Measurements from ENCODE around the gene ANGPT4. TPM values are rescaled to one million over a fixed set of nuclear protein-coding genes. Genes with fewer than 3 reads are reported as not detected.

Gene ANGPT4, protein sequence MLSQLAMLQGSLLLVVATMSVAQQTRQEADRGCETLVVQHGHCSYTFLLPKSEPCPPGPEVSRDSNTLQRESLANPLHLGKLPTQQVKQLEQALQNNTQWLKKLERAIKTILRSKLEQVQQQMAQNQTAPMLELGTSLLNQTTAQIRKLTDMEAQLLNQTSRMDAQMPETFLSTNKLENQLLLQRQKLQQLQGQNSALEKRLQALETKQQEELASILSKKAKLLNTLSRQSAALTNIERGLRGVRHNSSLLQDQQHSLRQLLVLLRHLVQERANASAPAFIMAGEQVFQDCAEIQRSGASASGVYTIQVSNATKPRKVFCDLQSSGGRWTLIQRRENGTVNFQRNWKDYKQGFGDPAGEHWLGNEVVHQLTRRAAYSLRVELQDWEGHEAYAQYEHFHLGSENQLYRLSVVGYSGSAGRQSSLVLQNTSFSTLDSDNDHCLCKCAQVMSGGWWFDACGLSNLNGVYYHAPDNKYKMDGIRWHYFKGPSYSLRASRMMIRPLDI
- total RNA-seq, result under 1 TPM in 1 of 2 donors, not detected in 1; 0.06 TPM

DNA sequence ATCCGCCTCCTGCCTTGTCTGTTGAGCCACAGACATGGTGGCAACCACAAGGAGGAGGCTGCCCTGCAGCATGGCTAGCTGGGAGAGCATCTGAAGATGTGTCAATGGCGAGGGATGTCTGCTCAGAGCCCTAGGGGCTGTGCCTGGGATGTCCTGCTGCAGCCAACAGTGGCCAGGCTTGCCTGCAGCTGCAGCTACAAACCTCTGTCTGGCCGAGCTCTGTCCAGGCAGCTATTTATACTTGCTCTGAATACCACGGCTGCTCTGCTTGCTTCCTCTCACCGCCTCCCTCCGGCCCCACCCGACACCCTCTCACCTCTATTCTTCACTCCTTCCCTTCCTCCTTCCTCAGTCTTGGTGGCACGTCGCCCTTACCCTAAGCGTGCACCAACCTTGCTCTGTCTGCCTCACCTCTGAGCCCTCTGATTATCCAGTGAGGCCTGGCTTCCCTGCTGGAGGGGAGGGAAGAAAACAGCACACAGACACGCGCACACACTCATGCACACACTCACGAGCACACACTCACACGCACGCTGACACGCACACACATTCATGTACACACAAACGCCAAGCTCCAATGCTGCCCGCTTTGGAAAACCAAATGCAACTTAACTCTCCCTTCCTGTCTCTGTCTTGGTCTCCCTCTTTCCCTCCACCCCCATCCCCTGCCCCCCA, at the start of gene ANGPT4:
Gene ANGPT4, minus strand, starts transcription at position 210 of the 675 bp plus-strand sequence. Its CDS starts 120 bp downstream, at position 90.
- ATAC-seq (no peak), DNase-seq (ENCODE audit: low spot score in 2 of 2) (peak in 1 of 2 donors; percentile 18)
- Mint-ChIP-seq H3K36me3 (no peaks in the 10 kb centered on the region), H3K9me3 (no peaks in the 10 kb centered on the region), H3K27ac (no peak within 1 kb of the TSS)

- H3K9me3 Mint-ChIP-seq, result no peaks in the 10 kb centered on the region
- no peak for DNase-seq (ENCODE audit: low spot score in 2 of 2)
- no peak for ATAC-seq
- H3K36me3 Mint-ChIP-seq, result no peaks in the 10 kb centered on the region
- H3K27ac Mint-ChIP-seq, result no peak overlapping the region
These were observed 47.7 kb upstream of the ANGPT4 start for GRCh38 chr20:963795-964194.

GRCh38 chr20:962683-963082, 46.5 kb upstream of the ANGPT4 start:
- H3K36me3 Mint-ChIP-seq, result no peaks in the 10 kb centered on the region
- ATAC-seq, result no peak
- H3K9me3 Mint-ChIP-seq, result no peaks in the 10 kb centered on the region
- DNase-seq (ENCODE audit: low spot score in 2 of 2), result no peak
- H3K27ac Mint-ChIP-seq, result no peak overlapping the region

DNA sequence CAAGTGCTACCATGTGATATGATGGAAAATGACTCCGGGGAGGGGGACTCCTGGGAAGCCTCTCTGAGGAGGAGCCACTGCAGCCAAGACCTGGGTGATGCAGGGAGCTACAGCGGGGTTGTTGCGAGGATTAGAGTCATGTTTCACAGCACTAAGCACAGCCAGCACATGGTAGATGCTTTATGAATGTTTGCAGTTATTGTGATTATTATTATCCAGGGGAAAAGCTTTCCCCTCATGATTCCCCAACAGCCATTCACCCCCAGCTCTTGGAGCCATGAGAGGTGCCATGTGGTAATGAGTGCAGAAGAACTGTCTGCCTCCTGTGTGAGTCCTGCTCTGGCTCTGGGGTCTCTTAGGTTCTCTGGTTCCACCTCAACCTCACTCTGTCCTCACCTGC, 46.1 kb upstream of the ANGPT4 start:
- no peaks in the 10 kb centered on the region for H3K36me3 Mint-ChIP-seq
- ATAC-seq, result no peak
- no peak overlapping the region for H3K27ac Mint-ChIP-seq

DNA sequence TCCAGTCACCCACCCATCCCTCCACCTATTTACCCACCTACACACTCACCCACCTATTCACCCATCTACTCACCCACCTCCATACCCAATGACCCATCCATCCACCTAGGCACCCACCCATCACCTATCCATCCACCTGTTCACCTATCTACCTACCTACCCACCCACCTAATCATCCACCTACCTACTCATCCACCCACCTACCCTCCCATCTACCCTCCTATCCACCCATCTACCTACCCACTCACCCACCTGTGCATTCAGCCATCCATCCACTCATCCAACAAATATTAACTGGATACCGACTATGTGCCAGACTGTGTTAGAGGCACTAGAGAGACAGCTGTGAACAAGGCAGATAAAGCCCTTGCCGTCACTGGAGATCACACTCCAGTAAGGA, 45.6 kb upstream of the ANGPT4 start:
- DNase-seq (ENCODE audit: low spot score in 2 of 2) (no peak), ATAC-seq (no peak)
- Mint-ChIP-seq H3K27ac (no peak overlapping the region), H3K36me3 (no peaks in the 10 kb centered on the region), H3K9me3 (no peaks in the 10 kb centered on the region)

More for the DNA sequence above, 46.1 kb upstream of the ANGPT4 start:
- no peak for DNase-seq (ENCODE audit: low spot score in 2 of 2)
- H3K9me3 Mint-ChIP-seq, result no peaks in the 10 kb centered on the region

- Mint-ChIP-seq H3K36me3 (no peaks in the 10 kb centered on the region), H3K9me3 (no peaks in the 10 kb centered on the region), H3K27ac (no peak overlapping the region)
- ATAC-seq (no peak), DNase-seq (ENCODE audit: low spot score in 2 of 2) (no peak)
These were observed 44.0 kb upstream of the ANGPT4 start for GRCh38 chr20:959996-960615.

- Mint-ChIP-seq H3K27ac (no peak overlapping the region), H3K36me3 (no peaks in the 10 kb centered on the region), H3K9me3 (no peaks in the 10 kb centered on the region)
- ATAC-seq, result no peak
- no peak for DNase-seq (ENCODE audit: low spot score in 2 of 2)
These were observed 43.0 kb upstream of the ANGPT4 start for GRCh38 chr20:958936-959815.

DNA sequence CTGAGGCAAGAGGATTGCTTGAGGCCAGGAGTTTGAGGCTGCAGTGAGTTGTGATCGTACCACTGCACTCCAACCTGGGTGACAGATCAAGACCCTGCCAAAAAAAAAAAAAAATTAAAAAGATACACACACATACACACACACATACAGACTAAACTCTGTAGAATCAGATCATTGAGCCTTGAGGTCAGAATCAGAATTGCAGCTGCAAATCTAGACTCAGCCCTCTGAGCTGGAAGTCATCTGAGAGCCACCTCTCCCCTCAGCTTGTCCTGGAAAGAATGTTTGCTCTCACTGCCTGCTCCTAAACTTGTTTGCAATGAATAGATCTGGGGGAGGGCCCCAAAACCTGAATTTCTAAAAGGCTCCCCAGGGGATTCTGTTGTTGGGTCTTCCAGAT, 41.4 kb upstream of the ANGPT4 start:
- H3K9me3 Mint-ChIP-seq, result no peaks in the 10 kb centered on the region
- ATAC-seq, result no peak
- H3K27ac Mint-ChIP-seq, result no peak overlapping the region
- no peak for DNase-seq (ENCODE audit: low spot score in 2 of 2)
- H3K36me3 Mint-ChIP-seq, result no peaks in the 10 kb centered on the region

DNA sequence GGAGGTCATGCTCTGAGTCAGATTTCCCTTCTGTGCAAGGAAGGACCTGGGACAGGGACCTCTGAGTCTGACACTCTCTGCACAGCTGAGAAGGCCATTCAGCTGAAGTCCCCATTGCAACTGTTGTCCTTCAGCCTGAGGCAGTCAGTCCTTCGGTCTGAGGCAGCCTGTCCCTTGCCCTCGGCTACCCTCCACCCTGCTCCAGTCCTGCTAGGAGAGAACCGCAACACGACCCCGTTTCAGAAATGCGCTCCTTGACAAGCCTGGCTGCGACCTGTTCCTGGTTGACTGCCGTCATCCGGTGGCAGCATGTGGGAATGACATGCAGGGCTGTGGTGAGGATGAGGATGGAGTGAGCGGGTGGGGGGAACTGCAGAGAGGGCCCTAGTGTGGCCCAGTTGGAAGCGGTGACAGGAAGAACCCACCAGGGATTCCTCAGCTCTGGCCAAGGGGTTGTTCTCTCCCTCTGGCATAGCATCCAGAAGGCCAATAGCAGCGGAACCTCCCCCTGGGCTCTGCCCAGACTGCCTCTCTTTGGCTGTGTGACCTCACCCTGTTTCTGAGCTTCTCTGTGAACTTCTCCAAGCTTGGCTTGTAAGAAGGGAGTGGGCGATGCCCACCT, 40.3 kb upstream of the ANGPT4 start:
- peak; percentile 70 to 80 for DNase-seq (ENCODE audit: low spot score in 2 of 2)
- Mint-ChIP-seq H3K36me3 (no peaks in the 10 kb centered on the region), H3K27ac (no peak overlapping the region), H3K9me3 (no peaks in the 10 kb centered on the region)
- ATAC-seq, result peak; percentile 88 to 91

- DNase-seq (ENCODE audit: low spot score in 2 of 2), result no peak
- no peak overlapping the region for H3K27ac Mint-ChIP-seq
These were observed 39.5 kb upstream of the ANGPT4 start for GRCh38 chr20:955656-956055.

DNA sequence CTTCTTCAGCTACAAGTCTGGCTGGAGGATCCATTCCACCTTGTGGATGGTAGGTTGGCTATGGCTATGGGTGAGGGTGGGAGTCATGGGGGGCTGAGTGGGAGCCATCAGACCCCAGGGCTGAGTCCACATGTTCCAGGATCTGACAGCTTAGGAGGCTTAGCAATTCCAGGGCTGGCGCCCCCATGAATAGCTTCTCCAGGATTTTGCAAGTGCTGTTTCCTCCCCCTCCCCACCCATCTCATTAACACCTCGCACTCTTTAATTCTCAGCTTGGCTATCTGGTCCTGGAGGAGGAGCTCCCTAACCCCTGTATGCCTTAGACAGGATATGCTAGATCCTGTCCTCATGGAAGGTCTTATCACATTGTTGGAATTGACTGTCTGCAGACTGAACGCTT, 39.0 kb upstream of the ANGPT4 start:
- Mint-ChIP-seq H3K9me3 (no peaks in the 10 kb centered on the region), H3K27ac (no peak overlapping the region), H3K36me3 (no peaks in the 10 kb centered on the region)
- no peak for DNase-seq (ENCODE audit: low spot score in 2 of 2)
- no peak for ATAC-seq

More at GRCh38 chr20:955656-956055, 39.5 kb upstream of the ANGPT4 start:
- ATAC-seq, result no peak
- no peaks in the 10 kb centered on the region for H3K36me3 Mint-ChIP-seq
- H3K9me3 Mint-ChIP-seq, result no peaks in the 10 kb centered on the region

GRCh38 chr20:953742-954141, 37.6 kb upstream of the ANGPT4 start:
- Mint-ChIP-seq H3K27ac (no peak overlapping the region), H3K36me3 (no peaks in the 10 kb centered on the region), H3K9me3 (no peaks in the 10 kb centered on the region)
- ATAC-seq, result no peak
- DNase-seq (ENCODE audit: low spot score in 2 of 2), result no peak

DNA sequence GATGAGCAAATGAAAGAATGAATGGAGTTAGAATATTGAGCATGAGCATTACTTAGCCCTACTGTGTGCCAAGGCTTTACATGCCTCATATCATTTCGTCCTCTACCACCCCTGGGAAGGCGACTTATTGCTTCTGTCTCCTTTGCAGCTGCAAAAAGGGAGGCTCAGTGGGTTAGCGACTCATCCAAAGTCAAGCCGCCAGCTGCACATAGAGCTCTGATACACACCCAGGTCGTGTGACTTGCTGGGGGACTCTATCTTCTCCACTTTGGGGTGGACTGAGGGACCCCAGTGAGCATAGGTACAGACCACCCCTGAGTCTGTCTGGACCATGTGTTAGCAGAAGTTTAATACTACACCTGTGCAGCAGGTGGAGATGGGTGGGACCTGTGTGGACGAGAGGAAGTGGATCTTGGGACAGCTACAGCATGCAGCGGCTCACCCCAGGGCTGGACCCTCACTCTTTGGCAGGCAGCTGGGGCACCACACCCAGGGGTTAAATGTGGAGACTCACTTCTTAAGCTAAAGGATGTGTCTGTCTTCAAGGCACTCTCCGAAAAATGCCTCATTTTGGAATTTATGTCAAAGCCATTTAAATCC, 36.2 kb upstream of the ANGPT4 start:
- H3K9me3 Mint-ChIP-seq, result no peaks in the 10 kb centered on the region

DNA sequence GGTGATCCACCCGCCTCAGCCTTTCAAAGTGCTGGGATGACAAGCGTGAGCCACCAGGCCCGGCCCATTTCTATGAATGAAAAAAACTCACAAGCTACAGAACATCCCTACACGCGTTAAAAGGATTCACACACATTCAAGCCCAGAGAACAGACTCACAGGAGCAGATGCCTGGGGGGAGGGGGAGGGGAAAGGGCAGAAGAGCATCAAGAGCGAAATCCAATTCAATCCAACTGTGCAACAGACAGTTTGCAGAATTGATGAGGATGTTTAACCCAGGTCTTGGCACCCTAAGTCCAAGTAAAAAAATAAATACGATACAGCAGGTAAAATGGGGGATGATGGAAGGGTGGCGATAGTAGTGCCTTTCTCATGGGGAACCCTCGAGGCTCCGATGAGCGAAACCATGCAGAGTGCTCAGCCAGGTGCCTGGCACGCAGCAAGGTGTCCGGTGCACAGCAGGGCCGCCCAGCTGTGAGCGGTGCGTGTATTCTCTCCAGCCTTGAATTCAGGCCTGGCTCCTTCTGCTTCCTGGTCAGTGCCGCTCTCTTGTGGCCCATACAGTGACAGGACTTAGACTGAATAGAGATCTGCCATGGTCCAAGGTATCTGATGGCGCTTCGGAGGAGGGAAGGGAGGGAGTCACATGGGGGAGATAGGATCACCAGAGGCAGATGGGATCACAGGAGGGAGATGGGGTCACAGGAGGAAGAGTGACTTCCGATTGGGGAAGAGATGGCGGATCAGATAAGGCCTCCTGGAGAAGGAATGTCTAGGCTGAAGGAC, 35.4 kb upstream of the ANGPT4 start:
- Mint-ChIP-seq H3K9me3 (no peaks in the 10 kb centered on the region), H3K36me3 (no peaks in the 10 kb centered on the region), H3K27ac (no peak overlapping the region)
- ATAC-seq (no peak), DNase-seq (ENCODE audit: low spot score in 2 of 2) (peak in 1 of 2 donors; percentile 44)

More for the DNA sequence above, 36.2 kb upstream of the ANGPT4 start:
- DNase-seq (ENCODE audit: low spot score in 2 of 2), result peak in 1 of 2 donors; percentile 35
- no peaks in the 10 kb centered on the region for H3K36me3 Mint-ChIP-seq
- no peak overlapping the region for H3K27ac Mint-ChIP-seq
- ATAC-seq, result no peak

DNA sequence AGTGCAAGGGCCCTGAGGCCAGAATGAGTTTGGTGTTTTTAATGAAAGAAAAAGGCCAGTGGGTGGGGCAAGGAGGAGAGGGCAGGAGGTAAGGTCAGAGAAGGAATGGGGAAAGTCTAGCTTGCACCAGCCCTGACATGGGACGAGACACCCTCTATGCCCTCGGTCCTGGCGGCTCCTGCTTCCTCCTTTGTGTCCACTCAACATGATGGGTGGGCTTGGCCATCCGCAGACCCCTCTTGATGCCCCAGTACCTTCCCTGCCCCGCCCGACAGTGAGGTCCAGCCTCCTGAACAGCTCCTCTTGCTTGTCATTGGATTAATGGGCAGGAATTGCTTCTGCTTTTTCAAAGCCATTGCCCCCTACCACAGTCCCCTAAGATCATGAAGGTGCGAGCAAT, 33.6 kb upstream of the ANGPT4 start:
- H3K27ac Mint-ChIP-seq, result peak overlapping the region in 1 of 2 donors; percentile 16
- DNase-seq (ENCODE audit: low spot score in 2 of 2) (peak in 1 of 2 donors; percentile 9), ATAC-seq (no peak)
- no peaks in the 10 kb centered on the region for H3K36me3 Mint-ChIP-seq
- no peaks in the 10 kb centered on the region for H3K9me3 Mint-ChIP-seq
